HG02623 (cell line): ENCODE results near the gene NXPH4.

Experiments used
- ATAC-seq: cut with Tn5 transposase; IDR thresholded peaks from one replicate; pipeline ENCODE4 v1.9.1; 2021; ENCODE audit warnings: moderate library complexity; ENCODE audit not compliant: unreplicated experiment

Gene NXPH4

DNA sequence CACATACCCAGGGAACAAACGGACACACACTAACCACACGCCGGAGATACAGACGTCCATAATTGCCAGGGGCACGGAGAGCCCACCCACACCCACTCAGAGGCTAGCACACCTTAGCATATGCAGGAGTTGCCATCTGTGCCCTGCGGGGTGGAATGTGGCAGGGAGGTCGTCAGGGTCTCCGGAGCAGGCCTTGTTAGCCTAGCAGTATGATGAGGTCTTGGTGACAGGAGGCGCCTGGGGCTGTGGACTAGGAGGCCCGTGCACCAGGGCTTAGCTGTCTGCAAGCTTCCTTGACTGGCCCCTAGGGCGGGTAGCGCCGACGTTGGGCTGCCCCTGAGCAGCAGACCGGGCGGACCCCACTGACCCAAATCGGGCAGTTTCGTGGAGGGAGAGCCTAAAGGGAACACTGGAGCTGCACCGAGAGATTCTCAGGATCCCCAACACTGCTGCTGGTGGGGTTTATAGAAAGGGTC is 24.4 kb downstream of the NXPH4 start:
- ATAC-seq, result no peak

DNA sequence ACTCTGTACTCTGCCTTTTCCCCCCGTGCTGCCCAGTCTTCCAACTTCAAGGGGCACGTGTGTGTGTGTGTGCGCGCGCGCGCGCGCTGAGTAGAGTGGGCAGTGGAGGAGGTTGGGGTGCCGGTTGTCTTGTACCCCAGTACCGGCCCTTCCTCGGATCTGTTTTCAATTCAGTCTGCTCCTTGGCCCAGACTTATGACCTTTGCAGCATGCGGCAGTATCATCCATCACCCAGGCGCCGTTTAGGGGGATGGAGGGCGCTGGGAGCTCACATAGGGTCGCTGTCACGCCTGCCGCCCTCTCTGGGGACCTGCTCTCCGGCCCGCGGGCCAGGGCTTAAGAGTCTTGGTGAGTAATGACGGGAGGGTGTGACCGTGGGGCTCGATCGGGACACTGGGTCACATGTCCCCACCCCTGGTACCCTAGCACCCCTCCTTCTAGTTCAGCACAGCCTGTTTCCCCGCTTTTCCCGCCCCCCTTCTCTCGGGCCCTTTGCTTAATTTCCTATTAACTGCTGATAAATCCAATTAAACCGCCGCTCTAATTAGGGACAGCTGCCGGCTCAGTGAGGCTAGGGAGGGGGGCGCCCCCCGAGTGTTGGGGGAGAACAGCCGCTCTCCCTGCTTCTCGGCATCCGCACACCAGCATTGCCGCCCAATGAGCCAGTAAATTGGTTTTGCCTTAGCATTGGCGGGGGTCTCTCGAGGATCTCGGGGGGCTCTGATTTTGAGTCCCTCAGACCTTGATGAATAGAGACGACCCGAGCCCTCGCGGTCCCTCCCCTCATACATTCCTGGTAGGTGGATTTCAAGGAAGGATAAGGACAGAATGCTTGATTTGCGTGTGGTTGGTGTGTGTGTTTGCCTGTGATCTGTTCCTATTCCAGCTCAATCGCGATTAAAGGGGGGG is 25.1 kb downstream of the NXPH4 start:
- ATAC-seq, result no peak

DNA sequence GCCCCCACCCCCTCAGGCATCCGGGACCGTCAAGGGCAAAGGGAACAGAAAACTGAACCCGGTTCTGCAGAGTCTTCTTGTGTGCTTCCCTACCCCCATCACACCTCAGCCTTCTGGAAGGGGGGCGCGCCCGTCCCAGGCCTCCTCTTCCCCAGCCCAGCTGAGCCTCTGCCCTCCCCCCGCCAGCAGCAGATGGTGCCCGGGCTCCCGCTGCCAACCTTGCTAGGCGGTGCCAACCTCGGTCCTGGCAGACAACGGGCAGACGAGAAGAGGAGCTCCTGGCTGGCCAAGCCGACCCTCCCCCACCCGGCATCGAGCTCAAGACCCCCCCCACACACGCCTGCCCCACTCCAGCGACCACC is 25.7 kb downstream of the NXPH4 start:
- ATAC-seq, result no peak

DNA sequence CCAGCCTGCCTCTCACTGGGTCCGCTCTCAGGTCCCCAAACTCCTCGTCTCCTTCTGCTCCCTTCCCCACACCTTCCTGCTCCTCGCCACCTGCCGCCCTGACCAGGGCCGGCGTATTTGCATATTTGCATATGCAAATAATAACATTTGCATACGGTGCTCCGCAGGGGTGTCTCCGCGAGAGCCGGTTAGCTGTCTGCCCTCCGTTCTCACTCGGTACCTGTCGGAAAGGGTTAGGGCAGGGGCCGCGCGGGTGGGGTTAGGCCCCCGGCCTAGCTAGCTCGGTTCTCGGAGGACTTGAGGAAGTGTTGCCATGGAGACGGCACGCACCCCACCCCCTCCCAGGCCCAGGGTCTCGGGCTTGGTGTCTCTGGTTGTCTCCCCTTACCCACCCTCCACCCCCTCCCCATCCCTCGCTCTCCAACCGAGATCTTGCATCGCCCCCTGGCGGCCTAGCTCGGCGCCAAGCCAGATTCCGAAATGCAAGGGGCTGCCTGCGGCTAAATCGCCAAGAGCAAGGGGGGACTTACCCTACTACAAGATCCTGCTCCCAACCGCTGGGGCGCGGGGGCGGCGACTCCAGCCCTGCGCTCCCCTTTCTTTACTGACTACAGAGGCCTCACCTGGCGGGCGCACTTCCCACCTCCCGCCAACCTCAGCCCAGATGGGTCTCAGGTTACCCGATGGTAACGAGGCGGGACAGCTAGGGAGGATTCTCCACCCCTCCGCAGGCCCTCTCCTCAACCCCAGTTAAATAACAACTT is 26.3 kb downstream of the NXPH4 start:
- ATAC-seq, result no peak

DNA sequence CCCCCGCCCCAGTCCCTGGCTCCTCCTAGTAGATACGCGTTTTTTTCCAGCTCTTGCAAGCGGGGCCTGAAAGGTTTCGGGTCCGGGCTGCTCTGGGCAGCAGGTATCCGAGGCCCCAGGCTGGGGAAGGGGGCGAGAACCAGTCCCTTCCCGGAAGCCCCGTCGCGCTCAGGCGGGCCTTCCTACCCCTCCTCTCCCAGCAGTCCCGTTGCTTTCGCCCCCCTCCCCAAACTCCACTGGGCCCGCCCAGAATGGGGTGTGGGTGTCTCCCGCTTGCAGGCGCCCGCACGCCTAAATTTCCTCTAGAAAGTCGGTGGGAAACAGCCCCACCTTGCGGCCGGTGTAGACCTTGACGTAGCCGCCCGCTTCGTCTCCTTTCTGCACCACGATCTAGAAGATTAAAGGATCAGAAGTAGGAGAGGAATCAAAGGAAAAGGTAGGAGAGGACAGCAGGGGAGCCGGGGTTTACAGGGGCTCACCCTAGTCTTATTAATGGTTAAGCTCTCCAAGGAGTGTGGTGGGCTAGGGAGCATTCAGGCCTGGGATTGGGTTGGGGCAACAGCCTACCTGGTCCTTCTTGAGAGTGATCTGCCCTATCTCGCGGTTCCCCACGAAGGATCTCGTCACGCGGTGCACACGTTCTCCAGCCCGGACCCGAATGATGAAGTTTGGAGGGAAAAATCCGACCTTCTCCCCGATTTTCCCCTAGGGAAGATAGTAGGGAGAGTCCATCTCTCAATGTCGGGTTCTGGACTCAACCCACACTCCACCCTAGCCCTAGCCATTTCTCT is 27.1 kb downstream of the NXPH4 start:
- no peak for ATAC-seq

DNA sequence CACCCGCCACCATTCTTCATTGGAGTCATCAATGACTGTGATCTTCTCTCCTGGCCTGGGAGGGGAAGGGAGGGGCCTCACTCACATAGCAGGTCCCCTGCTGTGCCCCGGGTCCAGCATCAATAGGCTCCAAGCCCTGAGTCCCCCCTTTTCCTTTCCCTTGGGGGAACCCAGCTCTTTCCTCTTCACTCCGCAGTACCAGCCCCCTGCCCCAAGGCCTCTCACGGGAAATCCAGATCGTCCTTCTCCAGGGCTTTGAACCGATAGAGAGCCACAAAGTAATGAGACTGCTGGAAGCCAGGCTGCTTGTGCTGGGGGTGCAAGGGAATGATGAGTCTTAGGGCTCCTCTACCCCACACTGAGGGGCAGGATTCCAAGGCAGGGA is 27.7 kb downstream of the NXPH4 start:
- no peak for ATAC-seq

DNA sequence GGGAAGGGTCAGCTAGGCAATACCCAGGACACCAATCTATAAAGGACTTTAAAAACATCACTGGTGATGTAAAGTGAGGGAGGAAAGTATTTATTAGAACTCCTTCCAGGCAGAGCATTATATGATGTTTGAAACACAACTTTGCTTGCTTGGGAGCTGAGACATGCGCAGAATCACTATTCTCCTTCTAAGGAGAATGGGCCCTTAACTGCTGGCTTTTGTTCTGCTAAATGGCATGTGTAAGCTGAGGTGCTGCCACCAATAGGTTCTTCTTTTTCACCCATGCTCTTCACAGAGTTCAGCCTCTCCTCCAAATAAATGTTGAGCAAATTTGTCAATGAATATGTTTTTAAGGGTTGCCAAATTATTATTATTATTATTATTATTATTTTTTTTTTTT is 30.4 kb downstream of the NXPH4 start:
- ATAC-seq, result no peak

DNA sequence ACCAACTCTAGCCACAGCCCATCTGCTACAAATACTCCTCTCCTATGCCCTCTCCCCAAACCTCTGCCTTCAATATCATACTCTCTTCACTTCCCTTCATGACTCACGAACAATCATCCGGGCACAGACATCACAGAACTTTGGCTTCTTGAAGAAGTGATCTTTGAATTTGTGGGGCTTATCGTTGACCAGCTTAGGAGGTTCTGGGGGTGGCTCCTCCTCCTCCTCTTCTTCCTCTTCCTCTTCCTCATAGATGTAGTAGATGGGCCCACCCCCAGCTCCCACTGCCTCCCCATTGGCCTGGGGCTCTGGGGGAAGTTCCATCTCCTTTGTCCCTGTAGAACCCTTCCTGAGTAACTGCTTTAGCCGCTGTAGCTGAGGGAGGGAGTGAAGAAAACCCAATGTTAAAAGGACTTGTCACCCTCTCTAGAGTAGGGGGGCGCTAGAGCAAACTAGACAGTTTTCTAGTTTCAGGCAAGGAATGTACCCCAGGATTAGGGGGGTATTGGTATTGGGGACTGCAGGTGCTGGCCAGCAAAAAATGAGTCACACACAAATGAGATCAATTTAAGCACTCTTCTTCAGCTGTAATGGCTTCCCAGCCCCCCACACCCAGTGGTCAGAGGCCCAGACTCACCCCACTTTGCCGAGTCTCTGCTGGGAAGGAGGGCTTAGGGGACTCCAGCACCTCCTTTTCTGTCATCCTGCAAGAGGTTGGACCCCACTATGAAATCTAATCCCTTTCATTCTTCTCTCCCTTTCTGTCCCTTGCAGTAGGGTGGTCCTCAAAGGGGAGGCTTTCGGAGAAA is 32.5 kb downstream of the NXPH4 start:
- no peak for ATAC-seq

DNA sequence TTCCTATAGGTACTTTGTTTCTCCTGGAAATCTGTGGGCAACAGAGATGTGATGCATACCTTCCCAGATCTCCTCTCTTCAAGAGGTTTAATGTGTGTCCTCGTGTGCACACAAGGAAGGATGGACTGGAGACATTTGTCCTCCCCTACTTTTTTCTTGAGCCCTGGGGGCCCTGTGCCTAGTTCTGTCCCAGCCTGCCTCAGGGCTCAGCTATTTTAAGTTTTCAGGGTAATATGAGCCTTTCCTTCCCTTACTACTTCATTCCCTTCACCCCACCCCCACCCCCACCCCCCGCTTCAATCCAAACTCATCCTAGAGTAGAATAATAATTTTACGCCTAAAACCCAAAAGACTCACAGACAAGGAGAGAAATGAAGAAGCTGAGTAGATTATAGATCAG is 33.9 kb downstream of the NXPH4 start:
- ATAC-seq, result no peak

DNA sequence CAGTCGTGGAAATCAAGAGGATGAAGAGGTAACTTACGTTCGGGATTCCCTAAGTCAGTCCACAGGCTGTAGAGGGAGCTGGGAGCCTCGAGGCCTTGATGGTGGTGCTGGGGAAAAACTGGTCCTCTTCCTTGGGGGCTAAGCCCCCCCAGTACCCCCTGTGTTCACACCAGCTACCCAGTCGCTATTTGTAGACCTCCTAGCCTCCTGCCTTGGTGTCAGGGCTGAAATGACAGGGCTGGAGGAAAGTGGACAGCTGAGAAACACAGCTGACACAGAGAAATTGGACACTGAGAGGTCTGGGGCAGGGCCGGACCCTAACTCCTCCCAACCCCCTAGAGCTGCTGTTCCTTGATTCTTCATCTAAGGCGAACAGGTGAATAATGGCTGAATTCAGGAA is 34.4 kb downstream of the NXPH4 start, which contains the start of gene STAC3:
Gene STAC3, minus strand, starts transcription at position 232 of the 400 bp plus-strand sequence. CDS start 1,551 bp downstream, outside the sequence.
- no peak for ATAC-seq

DNA sequence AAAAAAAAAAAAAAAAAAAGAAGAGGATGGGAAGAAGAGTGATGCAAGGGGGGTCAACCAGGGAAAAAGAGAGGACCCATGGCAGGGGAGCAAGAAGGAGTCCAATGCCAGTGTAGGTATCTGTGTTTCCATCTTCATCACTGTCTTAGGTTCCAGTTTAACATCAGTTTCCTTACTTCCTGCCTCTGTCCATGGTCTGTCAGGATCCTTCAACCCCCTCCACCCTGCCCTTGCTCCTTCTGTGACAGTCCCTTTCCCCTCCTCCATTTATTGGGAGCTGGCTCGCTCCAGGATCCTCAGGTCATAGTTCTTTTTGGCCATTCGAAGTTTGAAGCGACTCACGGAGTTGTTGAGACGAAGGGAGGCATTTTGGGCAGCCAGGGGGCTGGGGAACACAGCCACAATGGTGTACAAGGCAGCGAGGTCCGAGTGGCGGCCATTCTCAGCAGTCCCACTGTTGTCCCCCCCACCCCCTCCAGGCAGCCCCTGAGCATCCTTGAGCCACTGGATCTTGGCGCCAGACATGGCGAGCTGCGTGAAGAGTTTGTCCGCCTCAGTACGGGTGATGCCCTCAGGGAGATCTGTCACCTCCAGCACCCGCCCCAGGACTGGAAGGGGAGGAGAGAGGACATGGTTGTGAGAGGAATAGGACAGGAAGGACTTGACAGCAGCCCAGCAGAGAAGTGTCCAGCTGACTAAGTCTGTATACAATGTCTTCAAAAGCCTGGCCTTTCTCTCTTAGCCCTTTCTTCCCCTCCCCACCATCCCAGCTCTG is 38.1 kb downstream of the NXPH4 start:
- no peak for ATAC-seq

DNA sequence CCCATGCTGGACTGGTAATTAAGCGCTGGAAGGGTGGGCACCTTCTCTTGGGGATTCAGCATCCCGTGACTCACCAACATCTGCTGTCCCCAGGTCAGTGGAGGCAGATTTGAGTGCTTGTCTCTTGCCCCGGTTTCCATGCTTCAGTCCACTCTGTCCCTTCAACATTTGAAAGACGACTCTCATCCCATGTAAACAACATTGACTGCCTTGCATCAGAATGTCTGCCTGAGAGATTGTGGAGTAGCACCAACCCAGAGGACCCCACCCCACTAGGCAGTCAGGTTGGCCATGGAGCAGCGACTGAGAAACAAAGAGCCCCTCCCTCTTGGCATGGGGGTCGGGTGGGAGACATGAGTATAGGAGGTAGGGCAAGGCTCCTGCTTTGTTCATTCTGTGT is 39.3 kb downstream of the NXPH4 start:
- no peak for ATAC-seq

DNA sequence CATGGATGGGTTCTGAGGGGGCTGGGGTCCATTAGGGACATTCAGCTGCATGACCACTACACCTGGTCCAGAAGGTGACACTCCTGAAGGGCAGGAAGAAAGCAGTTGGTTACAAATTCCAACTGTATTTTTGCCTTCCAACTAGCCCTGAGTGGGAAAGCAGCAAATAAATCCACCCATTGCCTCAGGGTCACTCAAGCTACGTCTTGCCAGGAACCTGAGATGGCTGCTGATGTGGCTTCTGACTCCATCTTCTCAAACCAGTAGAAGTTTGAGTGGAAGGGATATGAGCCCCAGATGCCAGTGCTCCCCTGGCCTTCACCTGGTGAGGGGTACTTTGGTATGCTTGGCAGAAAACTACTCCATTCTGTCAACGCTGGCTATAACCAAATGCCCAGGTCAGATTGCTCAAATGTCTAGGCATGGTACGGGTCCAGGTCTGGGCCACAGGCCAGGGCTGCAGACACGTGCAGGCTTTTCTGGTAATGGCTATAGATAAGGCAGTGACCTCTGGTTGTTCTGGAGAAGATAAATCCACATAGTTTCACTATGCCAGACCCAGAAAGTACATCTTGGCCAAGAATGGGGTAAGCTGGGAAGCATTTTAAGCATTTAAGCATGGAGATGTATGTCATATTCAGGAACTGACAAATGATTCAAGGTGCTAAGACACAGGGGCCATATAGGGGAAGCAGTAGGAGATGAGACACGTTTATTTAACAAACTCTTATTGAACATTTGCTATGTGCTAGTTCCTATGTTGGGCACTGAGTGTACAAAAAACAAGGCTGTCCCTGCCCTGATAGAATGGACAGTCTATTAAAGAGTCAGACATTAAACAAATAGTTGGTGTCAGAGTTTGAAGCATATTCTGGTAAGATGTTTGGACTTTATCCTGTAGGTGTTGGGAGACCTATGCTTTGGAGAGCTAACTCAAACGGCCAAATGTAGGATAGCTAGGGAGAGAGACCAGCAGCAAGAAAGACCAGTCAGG is 42.7 kb downstream of the NXPH4 start:
- ATAC-seq, result no peak

DNA sequence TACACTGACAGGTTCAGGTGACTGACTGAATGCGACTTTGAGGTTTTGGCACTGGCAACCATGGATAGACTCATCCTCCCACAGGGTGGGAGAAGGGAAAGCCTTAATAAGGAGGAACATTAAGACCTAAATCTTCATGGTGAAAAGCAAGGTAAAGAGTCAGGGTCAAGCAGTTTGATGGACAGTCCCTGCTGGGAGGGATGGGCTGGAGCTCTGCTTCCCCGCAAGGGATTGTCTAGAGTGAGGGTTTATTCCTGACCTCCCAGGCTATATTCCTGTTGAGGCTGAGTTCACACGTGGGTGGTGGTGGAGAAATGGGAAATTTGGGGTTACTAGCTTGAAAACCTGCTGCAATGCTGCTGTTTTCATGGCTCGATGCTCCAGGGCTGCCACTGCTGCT is 43.8 kb downstream of the NXPH4 start:
- no peak for ATAC-seq

DNA sequence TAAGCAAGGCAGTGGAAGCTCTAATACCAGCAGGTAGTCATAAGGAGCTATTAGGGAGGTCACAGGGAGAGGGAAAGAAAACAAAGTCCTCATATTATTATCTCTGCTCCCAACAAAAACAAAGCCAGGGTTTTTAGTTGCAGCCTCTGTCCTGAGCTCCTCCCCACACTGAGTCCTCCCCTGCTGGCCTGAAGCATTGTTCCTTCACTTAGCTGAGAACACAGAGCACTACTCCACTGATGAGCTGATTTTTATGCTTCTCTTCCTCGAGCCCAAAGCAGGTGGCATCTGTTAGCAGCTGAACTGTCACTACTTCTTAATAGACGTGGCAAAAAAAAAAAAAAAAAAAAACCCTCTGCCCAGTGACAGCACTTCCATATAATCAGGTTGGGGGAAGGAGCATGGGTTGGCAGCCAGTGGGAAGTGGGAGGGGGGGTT is 44.9 kb downstream of the NXPH4 start:
- no peak for ATAC-seq

DNA sequence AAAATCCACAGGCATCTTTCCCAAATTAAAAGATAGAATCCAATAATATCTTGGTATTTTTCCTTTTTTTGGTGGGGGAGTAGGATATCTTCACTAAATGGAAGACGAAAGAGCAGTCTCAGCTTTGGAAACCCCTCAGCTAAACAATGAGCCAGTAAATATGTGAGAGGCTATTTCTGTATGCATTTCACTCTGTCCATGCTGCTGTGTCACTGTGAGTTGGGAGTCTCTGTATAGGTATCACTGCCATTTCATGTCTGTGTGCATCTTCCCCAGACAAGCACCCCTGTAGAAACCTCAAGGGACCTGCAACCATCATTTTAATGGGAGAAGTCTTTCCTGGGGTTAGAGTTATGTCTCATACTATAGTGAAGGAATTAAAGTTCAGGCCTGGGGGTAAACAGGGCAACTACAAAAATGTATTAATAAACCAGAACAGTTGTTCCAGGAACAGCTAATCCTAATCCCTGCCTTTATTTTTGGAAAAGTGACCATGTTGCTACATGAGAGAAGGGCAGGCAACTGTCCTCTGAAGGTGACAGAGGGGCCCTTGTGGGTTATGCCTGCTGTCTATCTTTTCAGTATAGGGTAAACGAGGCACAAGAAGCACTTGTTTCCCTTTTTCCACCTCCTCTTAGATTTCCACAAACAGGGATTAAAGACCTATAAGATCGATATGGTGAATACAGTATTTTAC is 45.7 kb downstream of the NXPH4 start:
- ATAC-seq, result no peak

DNA sequence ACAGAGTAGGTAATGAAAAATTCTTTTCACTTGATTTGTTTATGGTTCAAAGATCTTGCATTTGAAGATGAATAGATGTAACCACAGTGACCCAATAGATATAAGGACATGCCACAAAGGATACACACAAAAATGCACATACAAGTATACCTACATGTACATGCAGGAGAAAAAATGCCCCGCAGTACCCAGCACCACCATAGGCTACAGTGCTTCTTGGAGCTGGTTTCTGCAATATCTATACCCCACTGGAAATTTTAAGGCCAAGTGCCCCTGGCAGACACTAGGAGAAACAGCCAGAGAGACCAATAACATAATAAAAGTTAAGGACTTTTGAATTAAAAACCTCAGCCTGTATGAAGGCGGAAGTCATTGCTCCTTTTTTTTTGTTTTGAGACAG is 46.5 kb downstream of the NXPH4 start:
- ATAC-seq, result no peak

DNA sequence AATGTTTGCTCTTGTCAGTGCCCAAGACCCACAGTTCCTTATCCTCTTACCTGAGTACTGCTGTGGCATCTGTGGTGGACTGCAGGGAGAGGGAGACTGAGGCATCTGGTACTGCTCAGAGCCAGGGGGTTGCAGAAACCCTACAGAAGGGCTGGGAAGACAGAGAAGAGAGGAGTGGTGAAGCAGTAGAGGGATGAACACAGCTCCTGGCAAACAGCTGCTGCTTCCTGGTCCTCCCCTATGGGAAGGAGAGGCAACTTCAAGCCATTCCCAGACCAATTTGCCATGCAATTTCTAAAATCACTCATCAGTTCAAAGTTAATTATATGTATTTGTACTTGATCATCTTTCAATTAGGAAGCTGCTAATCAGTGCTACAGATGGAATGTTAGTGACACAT is 50.1 kb downstream of the NXPH4 start:
- no peak for ATAC-seq
